WTC11 (cell line): ENCODE measurements around the gene POLH. TPM values are rescaled to one million over a fixed set of nuclear protein-coding genes. Genes with fewer than 3 reads are reported as not detected.
A peak's percentile ranks its signal among the peaks of the same experiment; 100 is the strongest.

Experiments
- ATAC-seq: fragments of 200-7000 bp; cut with Tn5 transposase; 2 replicates; pipeline ENCODE4 v1.10.0; 2021; ENCODE audit warnings: mild to moderate bottlenecking, moderate library complexity
- CTCF ChIA-PET: fragments of 300-600 bp; sonication (Branson Sonifier 250); formaldehyde crosslinking; loops from one replicate; lab custom pipeline; 2021; ENCODE audit warnings: antibody characterized with exemption; lab: Charles Lee
- POLR2A ChIA-PET: fragments of 350-600 bp; sonication (Branson Sonifier 250); formaldehyde crosslinking; loops from one replicate; lab custom pipeline; 2021; ENCODE audit warnings: antibody characterized with exemption; lab: Charles Lee
- DNase-seq: peaks from one replicate; pipeline ENCODE4 v3.0.0; 2021; ENCODE audit warnings: low spot score
- H3K27ac Mint-ChIP-seq: 2 replicates; pipeline ENCODE4 v1.8.0; 2021; ENCODE audit warnings: mixed read lengths
- H3K27me3 Mint-ChIP-seq: 2 replicates; pipeline ENCODE4 v1.8.0; 2021; ENCODE audit warnings: low read depth, mild to moderate bottlenecking, moderate library complexity, mixed read lengths
- H3K36me3 Mint-ChIP-seq: 2 replicates; pipeline ENCODE4 v1.8.0; 2021; ENCODE audit warnings: mixed read lengths
- H3K4me1 Mint-ChIP-seq: 2 replicates; pipeline ENCODE4 v1.8.0; 2022; ENCODE audit warnings: mixed read lengths
- H3K4me3 Mint-ChIP-seq: 2 replicates; pipeline ENCODE4 v1.8.0; 2021; ENCODE audit warnings: mild to moderate bottlenecking, moderate library complexity, mixed read lengths
- H3K9me3 Mint-ChIP-seq: 2 replicates; pipeline ENCODE4 v1.8.0; 2021; ENCODE audit warnings: mixed read lengths
- ATF1 ChIP-seq: sonication (generic); formaldehyde crosslinking; IDR thresholded peaks from 2 replicates; pipeline ENCODE4 v1.8.1; 2023; ENCODE audit warnings: mild to moderate bottlenecking, moderate library complexity, missing genetic modification reagents
- ATF6 ChIP-seq: sonication (generic); formaldehyde crosslinking; IDR thresholded peaks from 2 replicates; pipeline ENCODE4 v1.8.1; 2023; ENCODE audit warnings: mild to moderate bottlenecking, missing genetic modification reagents
- CTCF ChIP-seq: fragments of 200-600 bp; IDR thresholded peaks from 2 replicates; pipeline ENCODE4 v1.8.0; 2022; ENCODE audit warnings: antibody characterized with exemption
- E2F5 ChIP-seq: sonication (generic); formaldehyde crosslinking; IDR thresholded peaks from 2 replicates; pipeline ENCODE4 v1.8.1; 2022; ENCODE audit warnings: mild to moderate bottlenecking, moderate library complexity, missing genetic modification reagents
- FOXK1 ChIP-seq: sonication (generic); formaldehyde crosslinking; IDR thresholded peaks from 2 replicates; pipeline ENCODE4 v1.8.0; 2022; ENCODE audit warnings: mild to moderate bottlenecking, moderate library complexity, missing genetic modification reagents
- FOXP1 ChIP-seq: sonication (generic); formaldehyde crosslinking; IDR thresholded peaks from 2 replicates; pipeline ENCODE4 v1.8.0; 2022; ENCODE audit warnings: missing genetic modification reagents, mild to moderate bottlenecking, moderate library complexity, borderline replicate concordance
- GRHL2 ChIP-seq: fragments of 250-450 bp; sonication (Bioruptor Pico); IDR thresholded peaks from 2 replicates; pipeline ENCODE4 v1.8.0; 2022; ENCODE audit warnings: mild to moderate bottlenecking, moderate library complexity; ENCODE audit not compliant: insufficient replicate concordance, severe bottlenecking
- IRF2 ChIP-seq: sonication (generic); formaldehyde crosslinking; IDR thresholded peaks from 2 replicates; pipeline ENCODE4 v1.8.0; 2022; ENCODE audit warnings: low read depth, missing genetic modification reagents, borderline replicate concordance
- JUN ChIP-seq: sonication (generic); formaldehyde crosslinking; IDR thresholded peaks from 2 replicates; pipeline ENCODE4 v1.8.0; 2023; ENCODE audit warnings: mild to moderate bottlenecking, missing genetic modification reagents
- MYBL2 ChIP-seq: sonication (generic); formaldehyde crosslinking; IDR thresholded peaks from 2 replicates; pipeline ENCODE4 v1.8.1; 2023; ENCODE audit warnings: mild to moderate bottlenecking, moderate library complexity, missing genetic modification reagents
- PRDM15 ChIP-seq: sonication (generic); formaldehyde crosslinking; IDR thresholded peaks from 2 replicates; pipeline ENCODE4 v1.8.0; 2022; ENCODE audit warnings: missing genetic modification reagents
- RELA ChIP-seq: sonication (generic); formaldehyde crosslinking; IDR thresholded peaks from 2 replicates; pipeline ENCODE4 v1.8.1; 2022; ENCODE audit warnings: missing genetic modification reagents, mild to moderate bottlenecking, borderline replicate concordance
- SMAD3 ChIP-seq: sonication (generic); formaldehyde crosslinking; IDR thresholded peaks from 2 replicates; pipeline ENCODE4 v1.8.0; 2022; ENCODE audit warnings: missing genetic modification reagents, mild to moderate bottlenecking, borderline replicate concordance
- SMAD4 ChIP-seq: sonication (generic); formaldehyde crosslinking; IDR thresholded peaks from 2 replicates; pipeline ENCODE4 v1.8.0; 2022; ENCODE audit warnings: mild to moderate bottlenecking, missing genetic modification reagents
- TEAD4 ChIP-seq: sonication (generic); formaldehyde crosslinking; IDR thresholded peaks from 2 replicates; pipeline ENCODE4 v1.8.0; 2022; ENCODE audit warnings: mild to moderate bottlenecking, missing genetic modification reagents
- ZBTB21 ChIP-seq: sonication (generic); formaldehyde crosslinking; IDR thresholded peaks from 2 replicates; pipeline ENCODE4 v1.8.1; 2023; ENCODE audit warnings: mild to moderate bottlenecking, missing genetic modification reagents, borderline replicate concordance
- ZMAT4 ChIP-seq: fragments of 250-450 bp; sonication (Bioruptor Pico); IDR thresholded peaks from 2 replicates; pipeline ENCODE4 v1.9.0; 2021; ENCODE audit warnings: mild to moderate bottlenecking
- ZNF232 ChIP-seq: sonication (generic); formaldehyde crosslinking; IDR thresholded peaks from 2 replicates; pipeline ENCODE4 v1.8.0; 2022; ENCODE audit warnings: mild to moderate bottlenecking, missing genetic modification reagents
- ZNF416 ChIP-seq: fragments of 250-450 bp; sonication (Bioruptor Pico); IDR thresholded peaks from 2 replicates; pipeline ENCODE4 v1.9.0; 2021; ENCODE audit warnings: mild to moderate bottlenecking, inconsistent platforms
- ZNF671 ChIP-seq: fragments of 250-450 bp; sonication (Bioruptor Pico); IDR thresholded peaks from 2 replicates; pipeline ENCODE4 v1.8.0; 2021; ENCODE audit warnings: mild to moderate bottlenecking
- total RNA-seq: library from RNA; stranded (reverse); gene quantifications from 3 replicates; pipeline ENCODE4 v1.2.3, GENCODE V29; 2021

Gene POLH
- total RNA-seq, 1 experiment from 2014 or later, result 28.0 TPM

- TF ChIP-seq E2F5 (no peak), ZNF232 (CRISPR knock-in tag) (no peak), SMAD3 (CRISPR knock-in tag) (no peak), RELA (CRISPR knock-in tag) (no peak), FOXP1 (CRISPR knock-in tag) (no peak; the same call in 1 of the 2 replicates), IRF2 (no peak), ZBTB21 (CRISPR knock-in tag) (no peak), ZNF671 (CRISPR knock-in tag) (no peak), GRHL2 (no peak), TEAD4 (0 out of 2 replicates have a peak, but pooled peaks have one; percentile 46), JUN (CRISPR knock-in tag) (peak; percentile 83; the same call in 1 of the 2 replicates), MYBL2 (CRISPR knock-in tag) (no peak), ATF6 (no peak), CTCF (no peak), PRDM15 (CRISPR knock-in tag) (no peak), ZNF416 (0 out of 2 replicates have a peak, but pooled peaks have one; percentile 10), ATF1 (no peak), FOXK1 (no peak)
Measured at GRCh38 chr6:43575105-43575771, 747 bp upstream of the POLH start (continued).

- CTCF ChIA-PET, result no interaction called here
Measured at GRCh38 chr6:43578748-43579147, 2.8 kb downstream of the POLH start.

More at GRCh38 chr6:43578748-43579147, 2.8 kb downstream of the POLH start:
- no peak for ATAC-seq
- Mint-ChIP-seq H3K4me1 (peaks cover 15% of the 10 kb centered on the region), H3K4me3 (no peak overlapping the region), H3K27ac (no peak overlapping the region), H3K9me3 (no peaks in the 10 kb centered on the region), H3K27me3 (no peaks in the 10 kb centered on the region), H3K36me3 (peaks cover 28% of the 10 kb centered on the region)
- POLR2A ChIA-PET, result no interaction called here
- DNase-seq, result no peak
- TF ChIP-seq ZMAT4 (CRISPR knock-in tag) (no peak), ZNF416 (no peak), ZNF232 (CRISPR knock-in tag) (no peak), SMAD4 (CRISPR knock-in tag) (no peak), RELA (CRISPR knock-in tag) (no peak)
